A549 (cell line): ENCODE measurements around the gene TENM3. TPM values are rescaled to one million over a fixed set of nuclear protein-coding genes. Genes with fewer than 3 reads are reported as not detected.
"Not testable (repeated sequence)": the region's sequence is repeated elsewhere in the genome, so short reads cannot be mapped to it uniquely, and the experiment has no call there.

Source experiments
- ATAC-seq, 2 experiments: fragments of 200-7000 bp in 1 of 2; fragments of >200 bp in 1 of 2; cut with Nextera tagmentation in 1 of 2; cut with Tn5 transposase in 1 of 2; 3 replicates each; pipeline versions ENCODE4 v1.8.0 to v1.9.1; 2018 to 2020; ENCODE audit warnings: mild to moderate bottlenecking in 1 of 2, moderate library complexity in 1 of 2
- CTCF ChIA-PET: fragments of 300-600 bp; sonication (Branson Sonifier 250); formaldehyde crosslinking; extraction: SDS; loops from one replicate; lab custom pipeline; 2021; ENCODE audit warnings: antibody characterized with exemption, inconsistent platforms; lab: Yijun Ruan, JAX
- POLR2A ChIA-PET: fragments of 350-600 bp; formaldehyde crosslinking; extraction: SDS; loops from one replicate; lab custom pipeline; 2021; ENCODE audit warnings: antibody characterized with exemption, inconsistent platforms; lab: Yijun Ruan, JAX
- DNase-seq, 2 experiments: peaks; one replicate each; pipeline versions ENCODE4 v3.0.0 to v3.0.0-alpha.2; 2011 to 2016; ENCODE audit warnings: low read depth in 1 of 2, low spot score in 1 of 2
- FAIRE-seq: peaks from 2 replicates; lab custom pipeline; 2011; peaks lifted over from hg19 to GRCh38; lab: Jason Lieb, UNC
- H3K27ac ChIP-seq, 2 experiments: fragments of >200 bp; sonication (Bioruptor Twin); formaldehyde crosslinking; 3 replicates each; pipeline ENCODE4 v1.5.1; 2016 to 2017
- H3K4me1 ChIP-seq: fragments of >200 bp; sonication (Bioruptor Twin); formaldehyde crosslinking; 3 replicates; pipeline ENCODE4 v1.6.1; 2016
- H3K4me2 ChIP-seq: fragments of >200 bp; sonication (Bioruptor Twin); formaldehyde crosslinking; 3 replicates; pipeline ENCODE4 v1.6.1; 2016
- H3K4me3 ChIP-seq: fragments of >200 bp; sonication (Bioruptor Twin); formaldehyde crosslinking; 3 replicates; pipeline ENCODE4 v1.5.1; 2016
- H3K9me3 ChIP-seq: fragments of >200 bp; sonication (Bioruptor Twin); formaldehyde crosslinking; 3 replicates; pipeline ENCODE4 v1.6.1; 2016
- BCL3 ChIP-seq: fragments of >200 bp; sonication (Bioruptor Twin); formaldehyde crosslinking; IDR thresholded peaks from 3 replicates; pipeline ENCODE4 v1.6.1; 2016
- CEBPB ChIP-seq, 2 experiments: fragments of >200 bp in 1 of 2; sonication (Bioruptor Twin) in 1 of 2; formaldehyde crosslinking in 1 of 2; IDR thresholded peaks; 2 replicates each; pipeline ENCODE4 v1.6.1; 2012 to 2016
- CHD2 ChIP-seq: fragments of 150-350 bp; IDR thresholded peaks from 2 replicates; pipeline ENCODE4 v1.6.1; 2014; ENCODE audit warnings: low read length; ENCODE audit not compliant: partially characterized antibody
- EHMT2 ChIP-seq: fragments of 200-600 bp; sonication (generic); IDR thresholded peaks from 2 replicates; pipeline ENCODE4 v1.6.1; 2016; ENCODE audit warnings: antibody characterized with exemption, low read depth, mild to moderate bottlenecking, moderate library complexity
- ELK1 ChIP-seq: fragments of 150-350 bp; IDR thresholded peaks from 2 replicates; pipeline ENCODE4 v1.6.1; 2014; ENCODE audit warnings: low read depth, mild to moderate bottlenecking, low read length
- EP300 ChIP-seq, 2 experiments: fragments of >200 bp; sonication (Bioruptor Twin); formaldehyde crosslinking; IDR thresholded peaks; 2 replicates in 1 of 2; 3 replicates in 1 of 2; pipeline ENCODE4 v1.6.1; 2016 to 2017
- FOSB ChIP-seq: fragments of 250-450 bp; sonication (Bioruptor Pico); IDR thresholded peaks from 2 replicates; pipeline ENCODE4 v1.5.0; 2020; ENCODE audit warnings: mild to moderate bottlenecking, moderate library complexity
- FOSL2 ChIP-seq, 2 experiments: fragments of 450-650 bp in 1 of 2; fragments of >200 bp in 1 of 2; sonication (Bioruptor Twin) in 1 of 2; formaldehyde crosslinking; IDR thresholded peaks; 2 replicates each; pipeline versions ENCODE4 v1.5.0 to v1.6.1; 2016 to 2020; ENCODE audit warnings: mild to moderate bottlenecking in 1 of 2, moderate library complexity in 1 of 2
- HDAC2 ChIP-seq: fragments of 200-600 bp; sonication (generic); IDR thresholded peaks from 2 replicates; pipeline ENCODE4 v1.6.1; 2016
- HEYL ChIP-seq: fragments of 250-450 bp; sonication (Bioruptor Pico); IDR thresholded peaks from 2 replicates; pipeline ENCODE4 v1.8.0; 2021; ENCODE audit warnings: mild to moderate bottlenecking, moderate library complexity
- HOXB13 ChIP-seq: fragments of 250-450 bp; sonication (Bioruptor Pico); IDR thresholded peaks from 2 replicates; pipeline ENCODE4 v1.5.0; 2020; ENCODE audit warnings: low read depth, mild to moderate bottlenecking, moderate library complexity
- JUN ChIP-seq, 2 experiments: fragments of >200 bp; sonication (Bioruptor Twin); formaldehyde crosslinking; IDR thresholded peaks; 2 replicates in 1 of 2; 3 replicates in 1 of 2; pipeline ENCODE4 v1.6.1; 2016 to 2017
- MAFK ChIP-seq: fragments of 450-650 bp; IDR thresholded peaks from 2 replicates; pipeline ENCODE4 v1.6.1; 2014; ENCODE audit not compliant: partially characterized antibody
- MAZ ChIP-seq: fragments of 150-350 bp; IDR thresholded peaks from 2 replicates; pipeline ENCODE4 v1.6.1; 2014; ENCODE audit warnings: antibody characterized with exemption, low read depth, low read length, borderline replicate concordance
- NPAS2 ChIP-seq: fragments of 250-450 bp; sonication (Bioruptor Pico); IDR thresholded peaks from 2 replicates; pipeline ENCODE4 v1.8.0; 2022; ENCODE audit warnings: mild to moderate bottlenecking, moderate library complexity, borderline replicate concordance
- PBX3 ChIP-seq: IDR thresholded peaks from 2 replicates; pipeline ENCODE4 v1.6.1; 2012
- RAD21 ChIP-seq, 2 experiments: fragments of >200 bp in 1 of 2; sonication (Bioruptor Twin) in 1 of 2; formaldehyde crosslinking in 1 of 2; IDR thresholded peaks in 1 of 2; conservative IDR thresholded peaks in 1 of 2; 2 replicates in 1 of 2; 3 replicates in 1 of 2; pipeline ENCODE4 v1.6.1; 2012 to 2018; ENCODE audit warnings: inconsistent platforms in 1 of 2
- RCOR1 ChIP-seq: fragments of 150-350 bp; IDR thresholded peaks from 2 replicates; pipeline ENCODE4 v1.6.1; 2014; ENCODE audit warnings: antibody characterized with exemption, low read length, low read depth
- RFX5 ChIP-seq: fragments of 450-650 bp; IDR thresholded peaks from 2 replicates; pipeline ENCODE4 v1.7.1; 2014; ENCODE audit warnings: antibody characterized with exemption, mild to moderate bottlenecking, moderate library complexity
- SMC3 ChIP-seq: fragments of >200 bp; sonication (Bioruptor Twin); formaldehyde crosslinking; IDR thresholded peaks from 3 replicates; pipeline ENCODE4 v1.6.1; 2018; ENCODE audit warnings: inconsistent platforms
- TP53 ChIP-seq: fragments of 250-450 bp; sonication (Bioruptor Pico); IDR thresholded peaks from 2 replicates; pipeline ENCODE4 v1.5.0; 2021; ENCODE audit warnings: mild to moderate bottlenecking, moderate library complexity
- WGBS: methylation state at CpG from one replicate; pipeline ENCODE4 v1.1.6; 2017; ENCODE audit errors: missing lambda C conversion rate; 5-methylcytosine and 5-hydroxymethylcytosine counted together
- polyA plus RNA-seq, 4 experiments: library from polyadenylated mRNA; depleted of rRNA in 3 of 4; stranded (reverse); fragments of >200 nt; fragmentation: RNase III in 1 of 4; extraction: RNeasy Plus Mini Kit Qiagen cat#74134 plus additional on column Dnase treatment in 1 of 4; gene quantifications; 2 replicates in 3 of 4; 3 replicates in 1 of 4; pipeline ENCODE4 v1.2.3, GENCODE V29; 2011 to 2017

The TENM3 gene
- polyA plus RNA-seq, 2 of the 4 experiments (the other 2 are of a cell fraction), result 2.4 to 7.3 TPM

GRCh38 chr4:182385897-182386296, 142.7 kb downstream of the TENM3 start:
- POLR2A ChIA-PET, result no interaction called here
- 40% methylated on average over 2 of the region's 2 CpGs for WGBS
- no peak for FAIRE-seq
- DNase-seq, result no peak
- H3K9me3 ChIP-seq, result no peaks in the 10 kb centered on the region
- no peak overlapping the region for H3K27ac ChIP-seq
- CTCF ChIA-PET, result no interaction called here
- no peak for TF ChIP-seq MAFK
- TF ChIP-seq ELK1, result no peak
- no peak for TF ChIP-seq CHD2
- no peak for TF ChIP-seq HOXB13 (CRISPR knock-in tag)
- no peak for TF ChIP-seq CEBPB (IDR thresholded peaks at IDR 0.05)
- TF ChIP-seq EP300 (IDR thresholded peaks at IDR 0.05), result no peak
- TF ChIP-seq HDAC2, result no peak
- TF ChIP-seq RCOR1, result no peak
- TF ChIP-seq TP53 (CRISPR knock-in tag), result no peak
- no peak for TF ChIP-seq EHMT2
- TF ChIP-seq FOSL2 (IDR thresholded peaks at IDR 0.05), result no peak
- TF ChIP-seq FOSL2 (CRISPR knock-in tag; IDR thresholded peaks at IDR 0.05), result no peak
- TF ChIP-seq JUN (IDR thresholded peaks at IDR 0.05), result no peak
- TF ChIP-seq MAZ, result no peak
- TF ChIP-seq FOSB, result no peak
- TF ChIP-seq BCL3, result no peak
- H3K4me3 ChIP-seq, result no peak overlapping the region
- H3K4me1 ChIP-seq, result no peaks in the 10 kb centered on the region
- no peak for ATAC-seq
- H3K4me2 ChIP-seq, result no peak overlapping the region

GRCh38 chr4:182386576-182386975, 143.4 kb downstream of the TENM3 start:
- H3K4me2 ChIP-seq, DNase-seq, H3K9me3 ChIP-seq, FAIRE-seq, POLR2A ChIA-PET, H3K4me3 ChIP-seq, H3K4me1 ChIP-seq, ATAC-seq, H3K27ac ChIP-seq, CTCF ChIA-PET: not testable (repeated sequence)
- WGBS, result 82% methylated on average over 13 of the region's 35 CpGs

GRCh38 chr4:182391111-182391684, 148.0 kb downstream of the TENM3 start:
- Histone ChIP-seq H3K4me3 (no peak overlapping the region), H3K4me2 (no peak overlapping the region), H3K9me3 (no peaks in the 10 kb centered on the region), H3K27ac (no peak overlapping the region), H3K4me1 (no peaks in the 10 kb centered on the region)
- ChIA-PET CTCF (interaction anchor here (1.2 kb wide), 1 partner anchor 59 kb away, joined by 3 read pairs; no protein-coding TSS in a partner anchor), POLR2A (no interaction called here)
- no peak for ATAC-seq
- DNase-seq, result no peak
- WGBS, result 20% methylated on average over 9 of the region's 9 CpGs
- no peak for FAIRE-seq
- TF ChIP-seq SMC3 (no peak), RCOR1 (no peak), NPAS2 (CRISPR knock-in tag) (no peak), RFX5 (no peak), PBX3 (no peak), RAD21 (conservative IDR thresholded peaks at IDR 0.05 in 1 of 2, IDR thresholded peaks at IDR 0.05 in 1 of 2) (no peak), HEYL (no peak)
- TF ChIP-seq, all 56 proteins: peak for 0
